Measurements from ENCODE around the gene CAVIN4.
A peak's percentile ranks its signal among the peaks of the same experiment; 100 is the strongest.

The CAVIN4 gene

GRCh38 chr9:100591639-100592412, 13.9 kb downstream of the CAVIN4 start:
- no peaks in the 10 kb centered on the region for H3K79me2 ChIP-seq
- H2AFZ ChIP-seq = no peak overlapping the region
- H3K9me3 ChIP-seq (ENCODE audit: control insufficient read depth, low read length) = no peaks in the 10 kb centered on the region
- no peak overlapping the region for H3K9ac ChIP-seq
- no peak overlapping the region for H3K27ac ChIP-seq
- H3K4me2 ChIP-seq (ENCODE audit: low read length) = no peak overlapping the region
- TF ChIP-seq CTCF (IDR thresholded peaks at IDR 0.05) = no peak
- H3K4me1 ChIP-seq = no peaks in the 10 kb centered on the region
- H3K27me3 ChIP-seq (ENCODE audit: control insufficient read depth, insufficient read depth, low read length) = no peaks in the 10 kb centered on the region
- no peak overlapping the region for H3K4me3 ChIP-seq (ENCODE audit: low read depth, low read length)
- H3K36me3 ChIP-seq (ENCODE audit: control insufficient read depth, insufficient read depth, low read length) = no peaks in the 10 kb centered on the region

GRCh38 chr9:100595391-100596199, 17.7 kb downstream of the CAVIN4 start:
- H3K4me2 ChIP-seq (ENCODE audit: low read length) = no peak overlapping the region
- peaks cover 3% of the 10 kb centered on the region for H3K4me1 ChIP-seq
- H2AFZ ChIP-seq = no peak overlapping the region
- TF ChIP-seq CTCF (IDR thresholded peaks at IDR 0.05) = peak; percentile 76
- no peak overlapping the region for H3K27ac ChIP-seq
- no peaks in the 10 kb centered on the region for H3K79me2 ChIP-seq
- no peaks in the 10 kb centered on the region for H3K36me3 ChIP-seq (ENCODE audit: control insufficient read depth, insufficient read depth, low read length)
- H3K27me3 ChIP-seq (ENCODE audit: control insufficient read depth, insufficient read depth, low read length) = no peaks in the 10 kb centered on the region
- no peaks in the 10 kb centered on the region for H3K9me3 ChIP-seq (ENCODE audit: control insufficient read depth, low read length)
- no peak overlapping the region for H3K4me3 ChIP-seq (ENCODE audit: low read depth, low read length)
- H3K9ac ChIP-seq = no peak overlapping the region

- no peak overlapping the region for H2AFZ ChIP-seq
- H3K27ac ChIP-seq = no peak overlapping the region
- no peak overlapping the region for H3K4me3 ChIP-seq (ENCODE audit: low read depth, low read length)
- no peaks in the 10 kb centered on the region for H3K27me3 ChIP-seq (ENCODE audit: control insufficient read depth, insufficient read depth, low read length)
- no peaks in the 10 kb centered on the region for H3K36me3 ChIP-seq (ENCODE audit: control insufficient read depth, insufficient read depth, low read length)
- H3K9me3 ChIP-seq (ENCODE audit: control insufficient read depth, low read length) = no peaks in the 10 kb centered on the region
- H3K4me1 ChIP-seq = peaks cover 3% of the 10 kb centered on the region
- H3K9ac ChIP-seq = no peak overlapping the region
- H3K4me2 ChIP-seq (ENCODE audit: low read length) = no peak overlapping the region
- no peaks in the 10 kb centered on the region for H3K79me2 ChIP-seq
- TF ChIP-seq CTCF (IDR thresholded peaks at IDR 0.05) = no peak
Observed at GRCh38 chr9:100597236-100597635, 19.4 kb downstream of the CAVIN4 start.

GRCh38 chr9:100598641-100599145, 20.8 kb downstream of the CAVIN4 start:
- H3K4me2 ChIP-seq (ENCODE audit: low read length) = peak overlapping the region; percentile 82
- no peaks in the 10 kb centered on the region for H3K9me3 ChIP-seq (ENCODE audit: control insufficient read depth, low read length)
- no peaks in the 10 kb centered on the region for H3K36me3 ChIP-seq (ENCODE audit: control insufficient read depth, insufficient read depth, low read length)
- no peak for TF ChIP-seq CTCF (IDR thresholded peaks at IDR 0.05)
- H3K79me2 ChIP-seq = no peaks in the 10 kb centered on the region
- H3K9ac ChIP-seq = no peak overlapping the region
- no peaks in the 10 kb centered on the region for H3K27me3 ChIP-seq (ENCODE audit: control insufficient read depth, insufficient read depth, low read length)
- H2AFZ ChIP-seq = peak overlapping the region; percentile 91
- H3K4me3 ChIP-seq (ENCODE audit: low read depth, low read length) = peak overlapping the region; percentile 63
- H3K4me1 ChIP-seq = peaks cover 3% of the 10 kb centered on the region
- H3K27ac ChIP-seq = peak overlapping the region; percentile 11
